Activated CD8-positive, alpha-beta memory T cell treated with anti-CD3 and anti-CD28 coated beads, Interleukin-2, amount 50 U/mL, for 48 hours (primary cell): ENCODE measurements around the gene SYNE1.

Source experiments
- DNase-seq: peaks from one replicate; pipeline ENCODE4 v3.0.0-alpha.2; 2020

Gene SYNE1

GRCh38 chr6:152123076-152123475, 514.1 kb downstream of the SYNE1 start:
- no peak for DNase-seq

DNA sequence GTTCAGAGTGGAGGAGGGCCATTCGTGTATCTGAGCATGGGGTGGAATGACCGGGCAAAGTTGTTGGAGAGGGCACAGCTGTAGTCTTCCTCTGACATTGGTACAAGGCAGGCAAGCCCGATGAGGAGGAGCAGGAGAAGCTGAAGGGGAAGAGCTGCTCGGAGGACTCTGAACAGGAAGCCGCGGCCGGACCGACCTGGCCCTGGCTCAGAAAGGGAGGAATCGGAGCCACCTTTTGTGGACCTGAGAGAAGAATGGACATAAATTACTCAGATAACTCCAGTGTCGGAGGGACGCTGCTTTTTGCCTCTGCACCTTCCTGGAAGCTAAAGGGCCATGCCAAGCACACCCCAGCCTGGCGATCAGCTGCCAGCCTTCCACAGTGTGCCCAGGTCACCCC, 514.7 kb downstream of the SYNE1 start:
- no peak for DNase-seq

- DNase-seq, result no peak
These were observed 515.3 kb downstream of the SYNE1 start for GRCh38 chr6:152121910-152122309.

GRCh38 chr6:152119831-152120230, 517.3 kb downstream of the SYNE1 start:
- DNase-seq, result no peak

DNA sequence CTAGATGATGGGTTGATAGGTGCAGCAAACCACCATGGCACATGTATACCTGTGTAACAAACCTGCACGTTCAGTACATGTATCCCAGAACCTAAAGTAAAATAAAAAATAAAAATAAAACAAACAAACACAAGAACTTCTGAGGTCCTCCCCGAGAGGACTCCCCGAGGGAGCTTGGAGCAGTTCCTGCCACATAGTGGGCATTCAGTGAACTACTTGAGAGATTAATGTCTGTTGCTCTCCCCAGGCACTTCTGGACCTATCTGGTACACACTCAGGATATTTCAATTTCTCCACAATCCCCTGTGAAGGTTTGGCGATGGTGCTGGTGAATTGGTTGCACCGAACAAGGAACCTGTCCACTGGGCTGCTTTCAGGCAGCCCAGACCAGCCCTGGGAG, 518.5 kb downstream of the SYNE1 start:
- no peak for DNase-seq

DNA sequence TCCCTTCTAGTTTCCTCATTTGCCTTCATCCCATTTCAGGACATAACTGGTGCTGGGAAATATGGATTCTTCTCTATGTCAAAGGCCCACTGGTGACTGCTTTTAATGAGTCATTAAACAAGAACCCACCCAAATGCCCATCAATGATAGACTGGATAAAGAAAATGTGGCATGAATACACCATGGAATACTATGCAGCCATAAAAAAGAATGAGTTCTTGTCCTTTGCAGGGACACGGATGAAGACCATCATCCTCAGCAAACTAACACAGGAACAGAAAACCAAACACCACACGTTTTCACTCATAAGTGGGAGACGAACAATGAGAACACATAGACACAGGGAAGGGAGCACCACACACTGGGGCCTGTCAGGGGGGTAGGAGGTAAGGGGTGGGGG, 518.9 kb downstream of the SYNE1 start:
- no peak for DNase-seq

- DNase-seq, result no peak
These were observed 519.7 kb downstream of the SYNE1 start for GRCh38 chr6:152117156-152118133.

DNA sequence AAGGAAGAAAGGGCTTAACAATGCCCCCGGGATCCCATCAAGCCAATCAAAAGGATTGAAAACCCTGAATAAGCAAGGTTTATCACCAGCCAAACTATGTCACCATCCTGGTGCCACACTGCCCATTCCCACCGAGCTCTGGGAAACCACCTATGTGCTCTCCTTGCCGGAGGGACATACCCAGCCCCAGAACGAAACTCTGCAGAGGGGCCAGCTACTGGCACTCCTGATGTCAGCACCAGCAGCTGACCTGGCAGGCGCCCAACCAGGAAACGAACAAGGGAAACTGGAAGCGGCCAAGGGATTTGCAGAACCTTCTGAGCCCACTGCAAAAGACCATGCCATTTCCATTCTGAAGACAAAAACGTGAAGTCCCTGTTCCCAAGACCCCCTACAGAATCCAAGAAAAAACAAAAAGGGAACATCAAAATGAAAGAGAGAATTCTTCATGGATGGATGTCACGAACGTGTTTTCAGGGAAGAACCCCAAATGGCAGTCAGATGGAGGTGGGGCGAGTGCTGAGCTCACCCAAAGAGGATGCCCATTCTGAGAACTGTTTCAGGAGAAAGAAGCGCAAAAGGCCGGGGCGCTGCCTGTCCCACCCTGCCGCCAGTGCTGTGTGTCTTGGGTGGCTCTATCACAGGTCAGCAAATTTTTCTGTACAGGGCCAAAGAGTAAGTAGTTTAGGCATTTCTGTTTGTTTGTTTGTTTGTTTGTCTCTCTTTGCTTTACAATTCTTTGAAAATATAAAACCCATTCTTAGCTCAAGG, 524.5 kb downstream of the SYNE1 start:
- DNase-seq, result no peak

DNA sequence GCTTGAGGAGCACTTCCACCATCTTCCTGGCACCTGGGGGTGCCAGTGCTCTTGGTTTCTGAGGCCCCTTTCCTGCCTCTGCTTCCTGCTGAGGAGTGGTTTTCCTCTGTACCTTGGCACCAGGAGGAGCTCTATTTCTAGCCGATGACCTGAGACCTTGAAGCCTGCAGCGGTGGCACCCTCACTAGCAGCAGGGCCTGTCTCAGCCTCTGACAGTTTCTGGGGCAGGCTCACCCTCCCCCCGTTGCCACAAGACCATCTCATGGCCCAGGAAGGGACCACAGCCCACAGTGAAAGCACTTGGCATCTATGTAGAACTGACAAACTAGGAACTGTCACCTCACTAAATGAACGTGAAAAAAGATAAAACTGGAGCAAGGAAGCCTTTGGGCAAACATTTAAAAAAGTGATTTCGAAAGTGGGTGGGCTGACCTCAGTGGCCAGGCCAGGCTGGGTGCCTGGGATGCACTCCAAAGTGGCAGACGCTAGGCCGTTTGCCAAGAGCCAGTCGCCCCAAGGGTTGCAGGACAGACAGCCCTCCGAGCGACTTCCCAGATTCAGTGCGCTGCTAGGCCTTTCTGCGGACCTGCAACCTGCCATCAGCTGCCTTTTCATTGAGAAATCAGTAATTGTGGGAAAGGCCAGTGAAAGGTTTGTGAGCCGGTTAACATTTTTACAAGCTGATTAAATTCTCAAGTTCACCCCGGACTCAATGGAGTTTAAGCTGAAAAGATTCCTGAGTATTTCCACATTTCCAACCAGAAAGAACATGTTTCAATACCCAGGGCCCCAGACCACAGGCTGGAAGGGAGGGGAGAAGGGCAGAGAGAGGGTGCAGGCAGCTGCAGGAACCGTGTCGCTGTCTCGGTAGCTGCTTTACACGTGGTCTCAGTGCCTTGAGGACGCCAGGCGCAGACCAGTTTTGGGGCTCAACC, 526.0 kb downstream of the SYNE1 start:
- DNase-seq, result no peak

DNA sequence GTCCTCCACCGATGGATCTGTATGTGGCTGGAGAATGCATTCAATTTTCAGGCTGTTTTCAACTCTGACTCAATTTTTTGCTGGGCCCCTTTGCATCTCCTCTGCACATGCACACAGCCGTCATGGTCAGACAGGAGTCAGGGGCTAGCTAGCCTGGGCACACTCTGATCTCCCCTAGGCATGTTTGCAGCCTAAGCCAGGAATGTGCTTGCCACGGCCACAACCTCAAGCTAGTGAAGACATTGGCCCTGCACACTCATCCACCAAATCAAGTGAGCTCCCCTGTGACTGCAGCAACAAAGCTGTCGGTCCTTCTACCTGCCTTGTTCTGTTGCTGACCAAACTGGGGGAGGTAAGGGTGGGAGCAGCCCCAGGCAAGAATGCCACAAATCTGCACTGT, 529.2 kb downstream of the SYNE1 start:
- DNase-seq, result no peak

GRCh38 chr6:152100183-152100618, 537.0 kb downstream of the SYNE1 start:
- no peak for DNase-seq

DNA sequence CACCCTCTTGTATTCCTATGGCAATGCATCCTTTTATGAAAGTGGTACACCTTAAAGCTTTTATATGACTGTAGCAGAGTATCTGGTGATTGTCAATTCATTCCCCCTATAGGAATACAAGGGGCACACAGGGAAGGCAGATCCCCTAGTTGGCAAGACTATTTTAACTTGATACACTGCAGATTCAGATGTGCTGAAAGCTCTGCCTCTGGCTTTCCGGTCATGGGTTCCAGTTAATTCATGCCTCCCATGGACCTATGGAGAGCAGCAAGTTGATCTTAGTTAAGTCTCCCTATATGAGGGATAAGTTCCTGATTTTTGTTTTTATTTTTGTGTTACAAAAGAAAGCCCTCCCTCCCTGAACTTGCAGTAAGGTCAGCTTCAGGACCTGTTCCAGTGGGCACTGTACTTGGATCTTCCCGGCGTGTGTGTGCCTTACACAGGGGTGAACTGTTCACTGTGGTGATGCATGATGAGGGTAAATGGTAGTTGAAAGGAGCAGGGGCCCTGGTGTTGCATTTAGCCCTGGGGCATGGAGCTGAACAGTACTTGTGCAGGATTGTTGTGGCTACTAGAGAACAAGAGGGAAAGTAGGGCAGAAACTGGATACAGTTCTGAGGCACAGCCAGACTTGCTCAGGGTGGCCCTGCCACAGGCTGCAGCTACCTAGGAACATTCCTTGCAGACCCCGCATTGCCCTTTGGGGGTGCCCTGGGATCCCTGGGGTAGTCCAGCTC, 537.5 kb downstream of the SYNE1 start:
- DNase-seq, result no peak

DNA sequence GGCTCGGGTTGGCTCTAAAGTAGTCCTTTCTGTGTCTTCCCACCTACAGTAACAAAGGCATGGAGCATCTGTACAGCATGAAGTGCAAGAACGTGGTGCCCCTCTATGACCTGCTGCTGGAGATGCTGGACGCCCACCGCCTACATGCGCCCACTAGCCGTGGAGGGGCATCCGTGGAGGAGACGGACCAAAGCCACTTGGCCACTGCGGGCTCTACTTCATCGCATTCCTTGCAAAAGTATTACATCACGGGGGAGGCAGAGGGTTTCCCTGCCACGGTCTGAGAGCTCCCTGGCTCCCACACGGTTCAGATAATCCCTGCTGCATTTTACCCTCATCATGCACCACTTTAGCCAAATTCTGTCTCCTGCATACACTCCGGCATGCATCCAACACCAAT, 538.5 kb downstream of the SYNE1 start:
- no peak for DNase-seq

- DNase-seq, result no peak
These were observed 540.2 kb downstream of the SYNE1 start for GRCh38 chr6:152096863-152097496.

DNA sequence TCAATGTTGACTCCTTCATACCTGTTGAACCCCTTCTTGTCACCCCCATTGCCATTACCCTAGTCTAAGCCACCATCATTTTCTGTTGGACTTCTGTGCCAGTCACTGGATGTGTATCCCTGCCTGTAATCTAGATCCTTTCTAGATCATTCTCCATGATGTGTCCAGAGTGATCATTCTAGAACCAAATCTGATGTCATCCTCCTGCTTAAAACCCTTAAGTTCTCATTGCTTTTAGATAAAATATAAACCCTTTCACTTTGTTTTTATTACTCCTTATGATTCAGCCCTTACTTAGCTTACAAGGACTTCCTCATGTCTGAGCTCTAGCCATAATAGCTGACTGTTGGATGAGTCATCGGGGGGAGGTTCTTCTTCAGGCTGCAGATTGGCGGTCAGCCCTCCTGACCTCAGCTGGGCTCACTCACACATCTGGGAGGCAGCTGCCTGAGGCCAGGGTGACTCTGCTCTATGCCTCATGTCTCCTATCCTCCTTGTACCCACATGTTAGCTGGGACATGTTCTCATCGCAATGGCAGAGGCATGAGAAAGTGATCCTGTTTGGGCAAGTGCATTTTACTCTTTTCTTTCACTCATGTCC, 542.1 kb downstream of the SYNE1 start:
- DNase-seq, result no peak

- DNase-seq, result no peak
These were observed 542.9 kb downstream of the SYNE1 start for GRCh38 chr6:152094276-152094675.

- DNase-seq, result no peak
These were observed 543.5 kb downstream of the SYNE1 start for GRCh38 chr6:152093711-152094110.

DNA sequence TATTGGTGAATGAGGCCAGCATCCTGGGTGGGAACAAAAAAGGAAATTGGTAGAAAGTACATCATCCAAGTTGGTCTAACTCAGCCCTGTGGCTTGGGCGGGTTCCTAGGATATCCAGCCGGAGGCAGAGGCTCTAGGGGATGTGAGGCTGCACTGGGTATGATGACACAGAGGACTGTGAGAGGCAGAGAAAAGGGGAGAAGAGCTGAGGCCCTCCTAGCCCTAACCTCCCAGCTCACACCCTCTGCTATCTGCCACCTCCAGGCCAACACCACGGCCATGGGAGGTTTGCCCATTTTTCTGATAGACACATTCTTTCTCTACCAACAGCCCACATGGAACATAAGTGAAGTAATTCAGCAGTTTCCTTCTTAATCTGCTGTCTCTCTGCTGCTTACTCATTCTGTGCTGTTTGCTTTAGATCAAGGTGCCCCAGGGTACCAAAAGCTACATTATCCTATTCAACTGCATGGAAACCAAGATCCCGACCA, 545.3 kb downstream of the SYNE1 start:
- DNase-seq, result no peak

GRCh38 chr6:152091201-152091600, 546.0 kb downstream of the SYNE1 start:
- no peak for DNase-seq

GRCh38 chr6:152089992-152090391, 547.2 kb downstream of the SYNE1 start:
- DNase-seq, result no peak

DNA sequence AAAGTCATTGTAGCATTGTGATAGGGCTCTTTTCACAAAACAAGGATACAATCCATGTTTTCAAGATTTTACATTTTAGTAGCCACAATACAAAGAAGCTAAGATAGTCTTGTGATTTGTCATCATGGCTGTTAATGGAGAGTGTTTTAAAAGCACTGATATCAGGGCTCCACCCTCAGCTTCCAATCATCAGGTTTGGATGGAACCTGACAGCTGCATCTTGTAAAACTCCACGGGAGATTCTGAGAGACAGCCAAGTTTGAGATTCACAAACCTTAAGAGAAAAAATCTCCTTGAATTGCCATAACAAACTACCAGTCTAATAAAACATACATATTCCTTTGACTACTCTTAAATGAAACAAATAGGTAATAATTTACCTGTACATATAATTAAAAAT, 549.5 kb downstream of the SYNE1 start:
- no peak for DNase-seq
